HG02642 (cell line): Measurements from ENCODE around the gene PPP1R12C.
"Not testable (repeated sequence)": the region's sequence is repeated elsewhere in the genome, so short reads cannot be mapped to it uniquely, and the experiment has no call there.

Experiments
- ATAC-seq: cut with Tn5 transposase; IDR thresholded peaks from one replicate; pipeline ENCODE4 v1.9.1; 2021; ENCODE audit warnings: mild to moderate bottlenecking; ENCODE audit not compliant: unreplicated experiment, poor library complexity

Gene PPP1R12C

DNA sequence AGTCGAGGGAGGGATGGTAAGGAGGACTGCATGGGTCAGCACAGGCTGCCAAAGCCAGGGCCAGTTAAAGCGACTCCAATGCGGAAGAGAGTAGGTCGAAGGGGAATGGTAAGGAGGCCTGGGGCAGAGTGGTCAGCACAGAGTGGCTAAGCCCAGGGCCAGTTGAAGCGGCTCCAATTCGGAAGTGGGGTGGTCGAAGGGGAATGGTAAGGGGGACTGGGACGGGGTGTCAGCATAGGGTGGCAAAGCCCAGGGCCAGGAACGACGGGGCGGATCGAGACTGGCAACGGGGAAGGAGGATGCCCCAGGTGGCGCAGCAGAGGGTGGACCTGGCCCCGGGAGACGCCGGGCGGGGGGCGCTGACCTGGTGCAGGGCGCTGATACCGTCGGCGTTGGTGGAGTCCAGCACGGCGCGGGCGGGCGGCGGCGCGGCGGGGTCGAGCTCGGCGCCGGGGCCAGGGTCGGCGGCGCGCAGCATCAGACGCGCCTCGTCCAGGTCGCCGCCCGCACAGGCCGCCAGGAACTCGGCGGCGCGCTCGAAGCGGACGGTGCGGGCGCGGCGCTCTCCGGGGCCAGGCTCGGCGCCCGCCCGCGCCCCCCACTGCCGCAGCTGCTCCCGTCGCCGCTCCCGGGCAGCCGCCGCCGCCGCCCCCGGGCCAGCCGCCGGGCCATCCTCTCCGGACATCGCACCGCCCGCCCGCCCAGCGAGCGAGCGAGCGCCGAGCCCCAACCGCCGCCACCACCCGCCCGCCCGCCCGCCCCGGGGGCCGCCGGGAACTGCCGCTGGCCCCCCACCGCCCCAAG, at the start of gene PPP1R12C:
TSS of gene PPP1R12C (minus strand) at position 779 of the 804 bp plus-strand sequence. CDS start at position 685, 94 bp downstream.
- peak; percentile 0 for ATAC-seq

DNA sequence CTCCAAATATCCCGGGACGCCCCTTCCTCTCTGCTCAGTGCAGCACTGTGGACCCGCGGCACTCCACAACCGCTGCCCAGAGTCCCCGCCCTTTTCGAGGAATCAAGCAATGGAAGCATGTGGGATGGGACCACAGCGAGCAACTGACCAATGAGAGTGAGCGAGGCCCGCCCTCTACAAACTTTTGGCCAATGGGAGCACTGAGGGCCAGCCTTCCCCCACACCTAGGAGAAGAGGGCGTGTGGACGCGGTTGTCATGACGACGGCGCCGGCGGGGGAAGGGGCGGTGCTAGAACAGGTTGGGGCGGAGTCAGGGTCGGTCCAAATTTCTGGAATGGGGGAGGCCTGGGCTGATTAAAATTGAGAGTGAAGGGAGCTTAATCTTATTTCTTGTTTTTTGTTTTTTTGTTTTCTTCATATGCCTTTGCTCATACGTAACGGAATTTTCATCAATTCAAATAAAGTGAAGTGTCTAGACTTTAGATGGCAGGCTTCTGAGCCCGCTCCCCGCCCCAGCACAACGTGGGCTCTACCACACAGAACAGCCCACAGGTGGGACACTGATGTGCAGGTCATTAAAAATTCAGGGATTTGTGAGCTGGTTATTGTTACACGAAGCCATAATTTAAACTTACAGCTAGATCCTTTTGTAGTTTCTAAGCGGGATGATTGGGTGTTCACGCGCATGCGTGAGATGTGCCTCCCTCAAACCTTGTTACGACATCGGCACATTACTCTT, 49.3 kb upstream of the PPP1R12C start, which contains the start of gene DNAAF3:
TSS of gene DNAAF3 (minus strand) at position 84 of the 739 bp plus-strand sequence. CDS start 200 bp downstream, outside the sequence.
- ATAC-seq: peak; percentile 82

DNA sequence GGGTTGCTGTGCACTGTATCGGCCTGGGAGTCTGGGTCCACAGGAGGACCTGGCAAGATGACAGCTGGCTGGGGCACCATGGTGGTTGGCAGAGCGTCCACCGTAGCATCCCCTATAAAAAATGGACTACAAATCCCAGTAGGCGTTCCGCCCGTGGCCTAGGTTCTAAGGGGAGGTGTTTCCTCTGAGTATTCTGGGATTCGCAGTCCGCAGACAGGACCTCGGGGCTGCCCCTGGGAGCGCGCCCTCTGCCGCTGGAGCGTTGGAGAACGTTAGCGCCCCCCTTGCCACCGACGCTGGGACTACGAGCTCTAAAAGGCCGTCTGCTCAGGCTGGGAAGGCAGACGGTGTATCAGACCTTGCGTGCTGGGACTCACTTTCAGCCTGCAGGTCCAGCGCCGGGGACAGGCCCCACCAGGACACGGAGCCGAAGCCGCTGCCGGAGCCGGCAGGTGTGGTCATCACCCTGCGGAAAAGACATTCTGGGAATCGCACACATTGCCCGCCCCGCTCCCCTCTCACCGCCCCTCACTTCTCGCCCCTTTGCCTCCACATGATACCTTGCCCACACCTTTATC, 48.6 kb upstream of the PPP1R12C start:
- peak; percentile 17 for ATAC-seq

DNA sequence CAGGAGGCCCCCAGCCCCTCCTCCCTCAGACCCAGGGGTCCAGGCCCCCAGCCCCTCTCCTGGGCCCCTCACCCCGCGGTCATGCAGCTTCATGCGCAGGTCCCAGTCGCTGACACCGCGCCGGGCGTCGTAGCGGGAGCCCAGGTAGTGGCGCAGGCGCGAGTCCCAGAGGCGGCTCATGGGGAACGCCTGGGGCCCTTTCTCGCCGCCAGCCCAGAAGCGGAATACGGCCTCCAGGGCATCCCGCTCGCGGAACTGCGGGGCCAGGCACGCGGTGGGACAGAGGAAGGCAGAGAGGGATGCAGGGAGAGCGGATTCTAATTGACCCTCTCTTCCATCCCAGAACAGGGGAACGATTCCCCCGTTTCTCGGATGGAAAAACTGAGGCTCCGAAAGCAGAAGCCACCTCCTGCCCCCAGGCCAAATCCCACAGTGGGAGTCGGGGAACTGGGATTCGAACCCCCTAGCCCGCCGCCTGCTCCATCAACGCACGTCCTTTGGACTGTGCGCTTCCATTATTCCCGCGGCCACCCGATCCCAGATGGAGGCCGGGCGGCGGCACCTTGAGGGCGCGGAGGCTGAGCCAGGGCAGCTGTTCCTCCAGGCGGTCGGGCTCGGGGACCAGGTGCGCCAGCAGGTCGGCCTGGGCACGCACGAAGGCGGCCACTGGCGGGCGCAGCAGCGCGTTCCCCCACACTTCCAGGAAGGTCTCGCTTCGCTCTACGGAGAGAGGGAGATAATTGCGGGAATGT, 44.3 kb upstream of the PPP1R12C start:
- no peak for ATAC-seq

DNA sequence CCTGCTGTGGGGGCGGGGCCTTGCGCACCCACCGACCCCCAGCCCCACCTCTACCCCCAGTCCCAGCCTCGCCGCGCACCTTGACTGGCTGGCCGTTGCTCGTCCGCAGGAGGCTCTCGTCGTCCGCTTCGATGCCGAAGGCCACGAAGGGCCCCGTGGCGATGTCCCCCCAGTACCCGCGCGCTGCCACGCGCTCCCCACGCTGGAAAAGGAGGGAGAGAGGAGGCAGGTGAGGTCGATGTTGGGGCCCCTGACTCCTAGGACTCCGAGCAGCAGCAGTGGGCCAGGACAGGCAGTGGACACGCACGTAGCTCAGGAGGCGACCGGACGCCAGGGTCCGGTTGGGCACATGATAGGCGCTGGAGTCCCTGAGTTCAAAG, 43.5 kb upstream of the PPP1R12C start:
- no peak for ATAC-seq

DNA sequence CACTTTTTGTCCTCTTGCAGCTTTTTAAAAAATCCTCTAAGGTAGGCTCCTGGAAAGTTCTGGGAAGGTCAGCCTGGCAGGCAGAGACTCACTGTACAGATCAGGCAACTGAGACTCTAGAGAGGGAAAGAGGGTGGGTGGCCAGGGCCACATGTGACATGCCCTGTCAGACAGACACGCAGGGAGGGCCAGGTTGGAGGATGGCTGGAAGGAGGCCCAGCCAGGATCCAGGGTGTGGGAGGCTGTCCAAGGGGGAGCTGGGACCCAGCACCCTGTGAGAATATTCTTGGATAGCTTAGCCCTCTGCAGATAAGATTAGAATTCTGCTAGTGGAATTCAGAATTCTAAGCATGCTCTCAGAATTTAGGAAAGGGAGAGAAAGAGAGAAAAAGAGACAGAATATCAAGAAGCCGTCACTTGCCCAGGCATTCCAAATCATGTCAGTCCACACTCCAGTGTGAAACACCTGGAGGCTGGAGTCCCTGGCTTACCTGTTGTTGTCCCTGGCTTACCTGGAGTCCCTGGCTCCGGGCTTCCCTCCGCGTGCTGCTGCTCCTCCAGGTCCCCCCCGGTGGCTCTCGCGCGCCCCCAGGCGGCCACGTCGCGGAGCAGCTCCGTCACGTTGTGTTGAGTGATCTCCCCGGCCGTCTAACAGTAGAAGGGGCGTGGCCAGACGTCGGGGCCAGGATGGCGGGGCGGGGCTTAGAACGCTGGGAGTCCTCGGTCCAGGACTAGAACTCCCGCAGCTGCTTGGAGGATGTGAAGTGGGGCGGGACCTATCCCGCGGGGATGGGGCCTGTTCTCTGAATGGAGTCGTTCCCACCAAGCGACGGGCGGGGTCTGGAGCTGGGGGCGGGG, 42.9 kb upstream of the PPP1R12C start:
- peak; percentile 69 for ATAC-seq

DNA sequence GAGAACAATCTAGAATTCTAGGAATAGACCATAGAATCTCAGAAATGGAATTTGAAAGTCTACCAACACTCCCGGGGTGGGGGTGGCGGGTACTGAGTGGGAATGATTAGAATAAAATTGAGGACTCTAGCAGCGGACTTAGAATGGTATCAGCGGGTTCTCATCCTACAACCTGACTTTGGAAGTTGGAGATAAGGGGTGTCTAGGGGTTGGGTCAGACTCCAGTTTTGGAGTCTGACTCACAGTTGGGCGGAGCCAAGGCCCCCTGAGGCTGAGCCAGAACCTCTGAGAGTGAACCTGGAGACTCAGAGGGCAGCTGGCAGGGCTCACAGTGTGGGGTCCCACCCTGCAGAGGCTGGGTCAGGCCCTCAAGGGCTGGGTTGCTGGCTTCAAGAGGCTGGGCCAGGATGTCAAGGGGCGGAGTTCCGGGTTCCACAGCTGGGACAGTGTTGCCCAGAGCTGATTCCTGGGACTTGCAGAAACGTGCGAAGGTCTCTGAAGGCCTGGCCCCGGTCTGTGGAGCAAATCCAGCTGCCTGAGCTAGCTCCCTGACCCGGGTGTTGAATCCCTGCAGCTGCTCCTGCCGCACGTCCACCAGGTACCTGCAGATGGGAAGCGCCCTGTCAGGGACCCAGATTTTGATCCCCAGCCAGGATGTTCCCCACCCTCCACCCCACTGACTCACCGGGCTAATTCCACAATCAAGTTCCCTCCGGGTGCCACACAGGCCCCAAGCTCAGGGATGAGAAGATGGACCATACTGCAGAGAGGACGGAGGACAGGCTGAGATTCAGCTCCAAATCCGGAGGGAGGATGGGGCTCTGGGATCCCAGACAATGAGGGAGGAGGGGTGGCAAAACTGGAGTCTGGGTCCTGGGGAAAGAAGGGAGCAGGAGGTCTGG, 41.7 kb upstream of the PPP1R12C start:
- ATAC-seq: no peak

DNA sequence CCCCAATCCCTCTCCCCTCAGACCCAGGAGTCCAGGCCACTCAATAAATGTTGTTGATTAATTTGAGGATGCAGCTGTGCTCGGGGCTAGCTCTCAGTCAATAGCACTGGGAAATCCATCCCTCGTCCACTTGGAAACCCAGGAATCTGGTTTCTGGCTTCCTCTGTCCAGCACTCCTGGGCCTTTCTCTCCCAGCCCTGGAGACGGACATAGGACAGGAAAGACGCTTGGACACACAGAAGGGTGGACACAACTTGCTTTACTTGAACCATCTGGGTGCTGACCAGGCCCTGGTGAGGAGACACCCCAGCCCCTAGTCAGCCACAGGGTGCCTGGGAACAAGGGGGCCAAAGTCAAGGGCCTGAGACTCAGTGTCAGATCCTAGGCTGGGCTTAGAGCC, 41.0 kb upstream of the PPP1R12C start:
- no peak for ATAC-seq

DNA sequence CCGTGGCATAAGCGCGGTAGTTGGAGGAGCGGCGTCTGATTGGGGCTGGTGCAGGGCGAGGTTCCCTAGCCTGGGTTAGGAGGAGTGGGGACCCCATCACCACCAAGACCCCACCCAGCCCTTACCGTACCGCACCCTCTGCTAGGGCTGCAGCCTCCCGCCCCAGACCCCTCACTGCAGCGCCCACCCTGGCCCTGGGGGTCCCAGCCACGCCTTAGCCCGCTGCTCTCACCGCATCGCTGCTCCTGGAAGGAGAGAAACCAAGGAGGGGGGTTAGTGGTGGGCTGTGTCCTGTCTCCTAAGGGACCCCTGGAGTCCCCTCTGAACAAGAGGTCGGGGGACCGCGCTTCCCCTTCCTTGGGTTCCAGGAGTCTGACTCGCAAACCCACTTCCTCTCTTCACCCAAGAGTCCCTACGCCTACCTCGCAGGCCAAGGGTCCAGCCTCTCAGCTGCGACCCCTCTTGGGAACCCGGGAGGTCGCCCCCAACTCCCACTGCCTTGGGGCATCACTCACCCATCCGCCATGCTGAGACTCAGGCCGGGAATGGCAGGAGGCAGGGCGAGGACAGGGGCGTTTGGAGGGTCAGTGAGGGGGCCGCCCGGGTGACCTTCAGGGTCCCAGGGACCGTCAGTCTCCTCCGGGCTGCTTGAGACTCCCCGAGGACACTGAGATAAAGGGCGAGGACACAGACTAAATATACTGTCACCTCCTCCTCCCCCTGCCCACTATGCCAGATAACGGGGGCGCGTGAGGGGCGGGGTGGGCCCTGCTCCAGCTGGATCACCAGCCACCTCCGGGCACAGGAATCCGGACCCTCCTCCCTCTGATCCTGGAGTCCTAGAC, 39.8 kb upstream of the PPP1R12C start, which contains the start of gene TNNI3:
TSS of gene TNNI3 (minus strand) at position 669 of the 845 bp plus-strand sequence. CDS start at position 526, 143 bp downstream.
- ATAC-seq: no peak

DNA sequence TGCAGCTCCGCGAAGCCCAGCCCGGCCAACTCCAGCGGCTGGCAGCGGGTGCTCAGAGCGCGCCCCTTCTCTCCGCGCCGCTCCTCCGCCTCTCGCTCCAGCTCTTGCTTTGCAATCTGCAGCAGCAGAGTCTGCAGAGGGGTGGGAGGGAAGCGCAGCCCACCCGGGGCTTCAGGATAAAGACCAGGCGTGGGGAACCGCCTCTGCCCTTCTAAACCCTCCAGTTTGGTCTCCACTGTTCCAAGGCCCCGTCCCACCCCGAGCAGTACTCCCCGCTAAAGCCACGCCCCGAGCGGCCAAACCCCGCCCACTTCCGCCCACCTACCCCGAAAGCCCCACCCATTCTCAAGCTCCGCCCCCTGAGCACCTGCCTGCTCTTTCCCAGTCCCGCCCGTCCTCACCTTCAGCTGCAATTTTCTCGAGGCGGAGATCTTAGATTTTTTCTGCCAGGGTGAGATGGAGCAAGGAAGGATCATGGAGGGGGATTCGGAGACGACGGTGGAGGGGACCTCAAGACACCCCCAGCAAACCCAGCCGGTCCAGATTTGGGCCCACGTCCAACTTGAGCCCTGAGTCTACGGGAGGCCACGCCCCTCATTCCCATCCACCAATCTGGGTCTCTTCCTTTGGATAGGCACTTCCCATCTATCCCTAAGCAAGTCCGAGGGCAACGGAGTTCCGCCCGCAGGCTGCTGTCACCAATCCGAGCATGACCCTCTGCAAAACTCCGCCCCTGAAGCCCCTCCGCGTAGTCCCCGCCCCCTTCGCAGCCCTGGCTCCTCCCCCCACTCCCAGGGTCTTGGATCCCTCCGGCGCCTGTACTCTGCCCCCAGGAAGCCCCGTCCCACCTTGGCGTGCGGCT, 39.0 kb upstream of the PPP1R12C start:
- no peak for ATAC-seq

DNA sequence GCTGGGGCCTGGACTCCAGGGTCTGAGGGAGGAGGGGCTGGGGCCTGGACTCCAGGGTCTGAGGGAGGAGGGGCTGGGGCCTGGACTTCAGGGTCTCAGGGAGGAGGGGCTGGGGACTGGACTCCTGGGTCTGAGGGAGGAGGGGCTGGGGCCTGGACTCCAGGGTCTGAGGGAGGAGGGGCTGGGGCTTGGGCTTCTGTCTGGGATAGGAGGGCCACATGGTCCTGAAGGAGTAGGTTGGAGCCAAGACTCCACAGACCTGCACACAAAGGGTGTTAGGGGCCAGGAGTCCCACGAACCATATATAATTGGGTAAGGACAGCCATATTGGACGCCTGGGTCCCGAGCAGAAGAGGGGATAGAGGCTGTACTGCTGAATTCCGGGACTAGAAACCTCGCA, 38.3 kb upstream of the PPP1R12C start:
- not testable (repeated sequence) for ATAC-seq

DNA sequence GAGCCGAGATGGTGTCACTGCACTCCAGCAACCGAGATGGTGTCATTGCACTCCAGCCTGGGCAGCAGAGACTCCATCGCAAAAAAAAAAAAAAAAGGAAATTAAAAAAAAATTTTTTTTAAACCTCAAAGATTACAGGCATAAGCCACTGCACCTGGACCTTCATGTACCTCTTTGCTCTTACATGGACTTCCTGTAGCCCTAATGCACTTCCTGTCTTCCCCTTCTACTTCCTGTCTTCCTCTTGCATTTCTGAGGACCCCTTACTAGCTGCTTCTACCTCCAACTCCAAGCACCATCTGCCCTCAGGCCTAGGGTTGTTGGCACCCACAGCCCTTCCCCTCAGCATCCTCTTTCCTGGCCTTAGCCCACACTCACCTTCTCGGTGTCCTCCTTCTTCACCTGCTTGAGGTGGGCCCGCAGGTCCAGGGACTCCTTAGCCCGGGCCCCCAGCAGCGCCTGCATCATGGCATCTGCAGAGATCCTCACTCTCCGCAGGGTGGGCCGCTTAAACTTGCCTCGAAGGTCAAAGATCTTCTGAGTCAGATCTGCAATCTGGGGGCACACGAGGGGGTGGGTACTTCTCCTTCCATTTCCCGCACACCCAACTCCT, 36.3 kb upstream of the PPP1R12C start:
- no peak for ATAC-seq

DNA sequence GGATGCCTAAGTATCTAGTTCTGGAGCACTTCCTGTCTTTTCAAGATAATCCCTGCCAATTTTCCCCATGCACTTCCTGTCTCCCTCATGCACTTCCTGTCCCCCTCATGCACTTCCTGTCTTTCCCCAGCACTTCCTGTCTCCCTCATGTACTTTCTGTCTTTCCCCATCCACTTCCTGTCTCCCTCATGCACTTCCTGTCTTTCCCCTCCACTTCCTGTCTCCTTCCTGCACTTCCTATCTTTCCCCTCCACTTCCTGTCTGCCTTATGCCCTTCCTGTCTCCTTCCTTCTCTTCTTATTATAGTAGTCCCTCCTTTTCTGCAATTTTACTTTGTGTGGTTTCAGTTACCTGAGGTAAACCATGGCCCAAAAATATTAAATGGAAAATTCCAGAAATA, 34.6 kb upstream of the PPP1R12C start:
- no peak for ATAC-seq

DNA sequence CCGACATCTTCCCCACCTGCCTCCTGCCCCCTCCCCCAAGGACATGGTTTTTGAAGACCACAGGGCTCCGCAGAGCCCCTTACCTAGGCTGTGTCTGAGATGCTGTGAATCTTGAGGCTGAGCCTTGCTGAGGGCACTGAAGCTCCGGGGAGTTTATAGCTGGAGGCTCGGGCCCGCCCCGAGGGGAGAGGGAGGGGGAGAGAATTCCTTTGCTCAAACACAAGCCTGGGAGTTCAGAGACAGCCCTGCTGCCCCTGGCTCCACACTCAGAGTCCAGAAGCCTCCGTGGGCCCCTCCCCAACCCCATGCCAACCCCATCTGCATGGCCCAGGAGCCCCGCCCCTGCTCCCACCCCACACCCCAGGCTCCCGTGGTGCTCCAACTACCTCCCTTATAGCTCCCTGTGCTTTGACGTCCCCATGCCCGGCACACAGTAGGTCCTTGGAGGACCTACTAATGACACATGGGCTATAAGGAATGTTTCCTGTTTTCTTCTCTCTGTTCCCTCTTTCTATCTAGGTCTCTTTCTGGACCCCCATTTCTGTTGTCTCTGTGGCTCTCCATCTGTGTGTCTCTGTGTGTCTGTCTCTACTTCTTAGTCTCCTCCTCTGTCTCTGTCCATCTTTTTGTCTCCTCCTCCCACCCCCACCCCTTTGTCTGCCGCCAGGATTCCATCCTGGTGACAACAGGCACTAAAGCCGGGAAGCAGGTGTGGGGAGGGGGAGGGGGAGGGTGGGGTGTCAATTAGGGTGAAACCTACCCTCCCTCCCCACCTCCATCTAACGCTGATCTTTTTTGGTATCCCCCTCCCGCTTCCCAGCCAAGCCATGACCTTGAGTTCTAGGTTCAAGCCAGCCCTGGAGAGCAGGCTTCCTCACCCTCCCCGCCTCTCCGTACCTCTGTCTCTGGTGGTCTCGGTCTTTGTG, 31.9 kb upstream of the PPP1R12C start, which contains the start of gene TNNT1:
TSS of gene TNNT1 (minus strand) at position 129 of the 926 bp plus-strand sequence. CDS start 2,049 bp downstream, outside the sequence.
- ATAC-seq: no peak
